NCI-H128 (cell line): ENCODE results near the gene ASB4.
"Not testable (repeated sequence)": the region's sequence is repeated elsewhere in the genome, so short reads cannot be mapped to it uniquely, and the experiment has no call there.

ENCODE experiments used
- DNase-seq: peaks from one replicate; lab custom pipeline; 2025; ENCODE audit not compliant: unreplicated experiment; lab: John Stamatoyannopoulos, UW

Gene ASB4

DNA sequence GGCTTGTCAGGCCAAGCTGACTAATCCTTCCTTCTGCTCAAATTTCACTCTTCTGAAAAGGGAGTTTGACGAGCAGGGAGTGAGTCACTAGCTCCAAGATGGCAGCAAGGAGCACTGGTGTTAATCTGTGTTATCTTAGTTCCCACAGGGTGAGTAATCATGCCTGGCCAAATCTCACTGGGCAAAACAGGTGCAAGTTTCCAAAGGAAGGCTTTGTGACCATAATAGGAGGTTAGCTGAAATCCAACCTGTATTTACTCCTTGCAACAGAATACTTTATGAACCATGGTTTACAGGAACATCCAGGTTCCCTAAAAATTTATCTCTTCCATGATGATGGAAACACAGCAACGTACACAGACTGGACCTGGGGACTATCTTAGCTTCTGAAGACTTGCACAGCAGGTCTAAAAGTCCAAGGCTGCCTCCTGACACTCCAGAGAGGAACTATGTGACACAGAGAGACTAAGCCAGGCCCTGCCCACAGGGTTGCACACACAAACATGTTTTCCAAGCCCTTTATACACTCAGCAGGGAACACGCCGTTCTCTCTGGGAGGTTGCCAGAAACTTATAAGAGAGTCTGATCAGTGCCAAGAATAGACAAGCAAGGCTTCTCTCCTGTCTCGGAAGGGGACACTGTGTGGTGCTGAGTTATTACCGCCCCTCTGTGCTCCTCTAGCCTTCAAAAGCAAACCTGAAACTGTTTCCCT, 64.2 kb downstream of the ASB4 start:
- DNase-seq, result peak; percentile 49

DNA sequence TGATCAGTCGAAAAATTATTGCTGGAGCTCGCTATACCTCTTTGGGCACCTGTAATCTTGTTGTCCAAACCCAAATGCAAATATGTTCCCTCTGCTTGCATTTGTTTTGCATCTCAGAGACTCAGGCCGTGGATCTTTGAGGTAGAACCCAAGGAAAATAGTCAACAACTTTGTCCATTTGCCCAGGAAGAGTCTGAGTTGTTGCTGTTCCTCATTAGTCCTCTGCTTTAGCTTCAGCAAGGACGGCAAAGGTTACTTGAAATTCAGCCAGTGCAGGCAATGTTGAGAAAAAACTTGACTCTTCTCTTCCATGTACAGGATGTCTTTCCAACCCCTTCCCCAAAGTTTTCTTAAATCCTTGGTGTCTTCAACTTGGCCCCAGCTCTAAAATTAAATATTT, 64.8 kb downstream of the ASB4 start:
- DNase-seq, result no peak

DNA sequence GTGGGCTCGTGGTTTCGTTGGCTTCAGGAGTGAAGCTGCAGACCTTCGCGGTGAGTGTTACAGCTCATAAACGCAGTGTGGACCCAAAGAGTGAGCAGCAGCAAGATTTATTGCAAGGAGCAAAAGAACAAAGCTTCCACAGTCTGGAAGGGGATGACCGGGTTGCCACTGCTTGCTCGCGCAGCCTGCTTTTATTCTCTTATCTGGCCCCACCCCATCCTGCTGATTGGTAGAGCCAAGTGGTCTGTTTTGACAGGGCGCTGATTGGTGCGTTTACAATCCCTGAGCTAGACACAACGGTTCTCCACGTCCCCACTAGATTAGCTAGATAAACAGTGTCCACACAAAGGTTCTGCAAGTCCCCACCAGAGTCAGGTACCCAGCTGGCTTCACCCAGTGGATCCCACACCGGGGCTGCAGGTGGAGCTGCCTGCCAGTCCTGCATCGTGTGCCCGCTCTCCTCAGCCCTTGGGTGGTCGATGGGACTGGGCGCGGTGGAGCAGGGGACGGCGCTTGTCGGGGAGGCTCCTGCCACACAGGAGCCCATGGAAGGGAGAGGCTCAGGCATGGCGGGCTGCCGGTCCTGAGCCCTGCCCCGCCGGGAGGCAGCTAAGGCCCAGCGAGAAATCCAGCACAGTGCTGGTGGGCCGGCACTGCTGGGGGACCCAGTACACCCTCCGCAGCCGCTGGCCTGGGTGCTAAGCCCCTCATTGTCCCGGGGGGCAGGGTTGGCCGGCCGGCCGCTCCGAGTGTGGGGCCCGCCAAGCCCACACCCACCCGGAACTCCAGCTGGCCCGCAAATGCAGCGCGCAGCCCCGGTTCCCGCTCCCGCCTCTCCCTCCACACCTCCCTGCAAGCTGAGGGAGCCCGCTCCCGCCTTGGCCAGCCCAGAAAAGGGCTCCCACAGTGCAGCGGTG, 66.5 kb downstream of the ASB4 start:
- not testable (repeated sequence) for DNase-seq

DNA sequence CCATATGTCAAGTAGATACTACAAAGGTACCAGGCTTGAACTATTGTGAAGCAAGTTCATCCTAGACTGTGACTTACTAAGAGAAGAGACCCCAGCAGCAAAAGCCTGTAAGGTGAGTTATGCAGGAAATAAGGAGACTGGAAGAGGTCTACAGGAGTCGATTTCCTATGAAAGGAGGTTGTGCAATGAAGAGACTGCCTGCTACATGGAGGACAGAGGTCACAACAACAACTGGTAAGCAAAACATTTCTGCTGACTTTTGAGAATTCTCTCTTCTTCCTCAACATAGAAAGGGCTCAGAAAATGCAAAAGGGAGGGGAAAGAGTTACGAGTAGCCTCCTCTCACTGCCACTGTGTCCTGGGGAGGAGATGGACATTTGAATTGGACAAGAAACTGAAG, 68.2 kb downstream of the ASB4 start:
- DNase-seq, result no peak

DNA sequence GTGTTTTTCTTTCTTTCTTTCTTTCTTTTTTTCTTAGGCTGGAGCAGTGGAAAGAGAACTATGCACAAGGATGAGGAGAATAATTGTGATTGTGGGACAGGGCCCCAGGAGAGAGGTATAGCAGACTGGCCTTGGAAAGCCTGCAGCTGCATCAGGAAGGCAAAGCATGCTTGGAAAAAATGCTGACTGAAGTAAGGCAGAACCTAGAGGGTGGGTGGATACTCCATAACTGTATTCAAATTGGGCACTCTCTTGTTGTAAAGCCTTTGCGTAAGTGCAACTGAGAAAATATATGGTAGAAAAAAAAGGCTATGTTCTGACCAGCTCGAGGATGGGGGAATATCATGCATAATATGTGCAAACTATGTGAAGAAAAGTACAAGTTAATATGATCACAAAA, 71.0 kb downstream of the ASB4 start:
- DNase-seq, result no peak

DNA sequence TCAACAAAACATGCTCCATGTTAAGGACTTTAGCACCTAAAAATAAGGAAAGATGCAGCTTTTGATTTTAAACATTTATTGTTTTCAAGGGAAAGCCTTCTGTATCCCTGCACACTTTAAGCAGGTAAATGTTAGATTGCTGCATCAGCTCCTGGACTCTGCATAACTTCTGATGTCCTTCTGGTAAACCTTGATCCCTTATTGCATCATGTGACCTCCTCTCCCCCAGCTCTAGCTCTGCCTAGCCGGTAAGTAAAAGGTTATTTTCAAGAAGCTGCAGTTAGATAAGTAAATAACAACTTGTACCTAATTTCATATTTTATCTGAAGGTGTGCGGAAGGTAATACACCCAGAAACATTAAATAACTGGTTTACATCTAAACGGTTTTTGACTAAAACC, 73.1 kb downstream of the ASB4 start:
- DNase-seq, result no peak

DNA sequence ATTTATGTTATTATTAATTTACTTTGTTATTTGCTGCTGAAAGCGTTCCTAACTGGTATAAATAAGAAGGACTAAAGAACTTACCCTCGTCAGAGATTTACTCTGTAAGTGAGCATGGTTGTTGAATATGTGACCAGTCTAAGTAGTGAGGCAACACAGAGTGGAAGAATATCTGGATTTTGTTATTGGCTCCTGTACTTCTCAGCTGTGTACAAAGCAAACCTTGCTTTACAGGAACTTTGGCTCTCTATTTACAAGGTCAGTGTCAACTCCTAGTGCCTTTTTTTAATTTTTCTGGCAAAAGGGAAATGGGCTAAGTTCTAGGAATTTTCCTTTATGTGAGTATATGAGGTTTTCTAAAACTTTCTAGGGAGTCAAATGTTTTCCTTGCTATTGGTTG, 74.9 kb downstream of the ASB4 start:
- no peak for DNase-seq

DNA sequence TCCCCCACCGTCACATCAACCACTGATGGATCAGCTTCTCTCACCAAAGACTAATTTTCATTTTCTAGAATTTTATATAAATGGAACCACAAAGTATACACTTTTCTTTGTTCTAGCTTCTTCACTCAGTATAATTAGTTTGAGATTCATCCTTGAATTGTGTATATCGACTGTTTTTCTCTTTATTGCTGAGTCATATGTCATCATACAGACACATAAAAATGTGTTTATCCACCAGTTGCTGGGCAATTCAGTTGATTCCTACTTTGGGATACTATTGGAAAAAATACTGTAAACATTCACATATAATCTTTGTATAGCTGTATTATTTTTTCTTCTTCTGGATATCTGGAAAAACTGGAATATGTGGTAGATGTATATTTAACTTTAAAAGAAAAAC, 84.0 kb downstream of the ASB4 start:
- no peak for DNase-seq

DNA sequence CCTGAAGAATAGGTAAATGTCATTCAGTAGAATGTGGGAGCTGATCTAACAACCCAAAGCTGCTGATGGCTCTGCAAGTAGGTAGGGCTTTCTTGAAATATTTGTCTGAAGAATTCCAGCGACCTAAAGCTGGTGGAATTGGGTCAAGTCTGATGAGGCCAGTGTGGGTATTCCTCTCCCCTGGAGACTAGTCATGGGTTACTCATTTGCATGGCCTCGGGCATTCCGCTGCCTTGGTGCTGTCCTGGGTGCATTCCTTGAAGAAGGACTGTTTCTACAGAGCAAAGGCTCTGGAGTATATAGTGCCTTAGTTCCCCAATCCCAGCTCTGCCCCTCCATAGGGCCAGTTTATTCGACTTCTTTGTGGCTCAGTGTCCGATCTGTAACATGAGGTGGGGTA, 91.4 kb downstream of the ASB4 start:
- no peak for DNase-seq

DNA sequence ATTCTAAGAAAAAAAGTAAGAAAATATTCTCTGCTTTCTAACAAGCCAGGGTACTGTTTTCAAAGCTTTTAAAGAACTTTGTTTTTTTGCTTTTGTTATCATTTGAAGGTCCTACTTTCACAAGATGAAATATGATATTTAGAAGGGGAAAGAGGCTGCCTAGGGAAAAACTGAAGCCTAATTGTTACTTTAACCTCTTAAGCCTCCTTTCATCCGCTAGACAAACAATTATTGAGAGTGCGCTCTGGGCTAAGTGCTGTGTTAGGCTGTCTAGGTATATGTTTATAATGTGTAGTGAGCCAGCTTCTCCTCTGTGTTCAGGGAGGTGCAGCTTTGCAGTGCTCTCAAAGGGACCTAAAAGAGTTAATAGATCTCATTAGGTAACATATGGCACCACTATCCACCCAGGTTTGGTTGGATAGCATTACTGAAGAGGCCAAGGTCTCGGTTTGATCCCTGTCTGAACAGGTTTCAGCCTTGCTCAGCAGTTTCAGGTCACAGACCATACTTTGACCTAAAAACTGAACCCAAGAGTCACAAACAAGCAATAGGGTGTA, 92.6 kb downstream of the ASB4 start:
- DNase-seq, result peak; percentile 89

DNA sequence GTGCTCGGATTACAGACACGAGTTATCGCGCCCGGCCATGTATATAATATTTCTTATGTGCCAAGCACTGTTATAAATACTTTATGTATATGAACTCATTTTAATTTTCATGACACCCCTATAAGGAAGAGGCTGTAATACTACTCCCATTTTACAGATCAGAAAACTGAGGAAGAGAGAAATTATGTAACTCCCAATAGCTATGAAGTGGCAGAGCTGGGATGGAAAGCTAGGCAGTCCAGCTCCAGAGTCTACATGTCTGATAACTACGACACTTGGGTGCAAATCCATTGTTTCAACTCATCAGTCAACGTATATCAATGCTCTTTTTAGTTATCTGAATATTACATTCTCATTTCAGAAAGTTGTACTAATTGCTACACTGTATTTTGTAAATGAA, 93.6 kb downstream of the ASB4 start:
- no peak for DNase-seq

DNA sequence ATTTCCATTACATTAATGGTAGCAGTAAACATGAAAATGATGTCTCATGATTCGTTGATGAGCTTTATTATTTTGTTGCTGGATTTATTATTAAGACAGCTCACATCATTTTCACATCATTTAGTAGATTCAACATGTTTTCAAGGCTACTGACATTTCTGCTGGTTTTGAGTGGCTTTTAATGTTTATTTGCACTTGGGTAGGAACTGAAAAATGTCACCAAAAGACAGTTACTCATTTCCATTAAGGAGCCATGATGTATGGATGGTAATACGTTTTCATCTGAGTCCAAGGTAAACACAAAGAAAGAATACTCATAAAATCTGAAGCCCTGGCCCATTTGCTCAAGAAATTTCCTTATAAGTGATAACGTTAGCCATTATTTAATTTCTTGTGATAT, 95.7 kb downstream of the ASB4 start:
- no peak for DNase-seq

DNA sequence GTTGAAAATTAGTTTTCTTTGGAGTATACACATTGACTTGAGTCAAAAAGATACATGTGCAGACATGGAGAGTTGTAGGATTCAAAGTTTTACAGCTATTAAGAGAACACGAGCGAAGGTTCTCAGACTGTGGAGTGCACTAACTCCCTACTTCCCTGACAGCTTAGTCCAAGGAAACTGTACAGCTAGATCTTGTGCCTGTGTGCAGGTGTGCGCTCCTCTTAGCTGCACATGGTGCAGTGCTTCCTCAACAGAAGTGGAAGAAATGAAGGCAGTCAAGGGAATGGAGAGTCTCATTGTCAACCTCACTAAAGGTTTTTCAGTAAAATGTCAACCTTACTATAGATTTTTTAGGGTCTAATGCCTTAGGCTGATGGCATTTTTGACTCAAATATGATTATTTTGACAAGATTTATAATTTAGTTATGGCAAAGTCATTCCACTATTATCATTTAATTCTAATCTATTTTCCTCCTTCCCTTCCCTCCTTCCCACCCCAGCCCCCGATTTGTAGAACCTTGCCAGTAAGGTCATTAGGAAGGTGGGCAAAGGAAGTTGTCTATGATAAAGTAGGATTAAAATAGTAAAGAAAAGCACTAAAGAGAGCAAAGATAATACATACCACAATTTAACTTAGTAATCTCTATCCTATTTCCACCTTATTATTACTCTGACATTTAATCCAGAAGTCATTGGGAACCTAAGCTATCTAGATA, 97.0 kb downstream of the ASB4 start:
- no peak for DNase-seq

DNA sequence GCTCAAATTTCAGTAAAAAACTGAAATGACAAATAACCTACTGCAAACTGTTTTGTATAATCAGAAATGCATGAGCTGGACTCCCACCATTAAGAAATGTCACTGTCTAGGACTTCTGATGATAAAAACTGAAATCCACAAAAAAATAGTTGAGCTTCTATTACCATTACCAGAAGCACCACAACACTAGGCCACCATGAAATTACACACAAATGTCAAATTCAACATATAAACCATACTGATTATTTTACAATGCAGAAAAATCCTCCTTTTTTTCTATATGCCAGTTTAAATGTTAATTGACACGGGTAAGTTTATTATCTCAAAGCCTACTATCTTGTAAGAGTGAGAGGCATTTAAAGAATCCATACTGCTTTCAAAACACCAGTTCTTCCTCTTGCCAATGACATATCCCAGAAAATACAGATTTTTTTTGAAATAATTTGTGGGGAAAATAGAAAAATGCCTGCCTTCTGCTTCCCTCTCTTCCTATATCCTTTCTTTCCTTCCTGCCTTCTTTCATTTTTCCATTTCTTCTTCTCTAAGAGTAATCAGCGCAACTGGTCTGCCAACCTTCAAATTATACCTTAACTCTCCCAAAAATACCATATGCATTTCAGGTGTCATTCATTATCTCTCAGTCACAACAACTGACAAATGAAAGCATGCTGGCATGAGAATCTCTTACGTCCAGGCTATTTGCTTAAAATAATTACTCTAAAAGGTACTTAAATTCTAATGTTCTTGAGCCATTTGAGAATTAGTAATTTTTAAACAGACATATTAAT, 98.3 kb downstream of the ASB4 start:
- no peak for DNase-seq

DNA sequence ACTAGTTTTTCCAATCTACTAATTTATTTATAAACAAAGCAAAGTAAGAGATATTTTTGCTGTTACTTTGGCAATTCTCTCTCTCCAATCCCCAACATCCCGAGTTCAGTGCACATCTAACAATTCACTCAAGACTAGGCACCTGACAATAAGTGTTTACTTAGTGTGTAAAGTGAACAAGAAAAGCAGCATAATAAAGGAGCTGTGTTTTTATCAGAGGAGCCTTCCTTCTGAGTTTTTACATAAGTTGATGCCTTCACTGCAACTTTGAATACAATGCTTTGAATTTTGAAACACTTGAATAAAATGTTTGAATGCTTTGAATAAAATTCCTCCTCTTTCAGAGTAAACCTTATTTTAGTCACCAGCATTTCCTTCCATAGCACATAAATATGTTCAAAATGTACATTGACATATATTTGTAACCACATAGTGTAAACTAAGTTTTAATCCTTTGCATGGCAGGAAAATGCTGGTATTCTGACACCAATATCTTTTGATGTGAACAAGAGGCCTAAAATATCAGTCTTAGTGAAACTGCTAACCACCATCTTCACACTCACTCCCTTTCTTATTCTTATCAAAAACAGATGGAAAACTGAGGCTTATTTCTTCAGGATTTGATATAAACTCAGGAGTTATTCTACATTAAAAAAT, 99.2 kb downstream of the ASB4 start:
- no peak for DNase-seq

DNA sequence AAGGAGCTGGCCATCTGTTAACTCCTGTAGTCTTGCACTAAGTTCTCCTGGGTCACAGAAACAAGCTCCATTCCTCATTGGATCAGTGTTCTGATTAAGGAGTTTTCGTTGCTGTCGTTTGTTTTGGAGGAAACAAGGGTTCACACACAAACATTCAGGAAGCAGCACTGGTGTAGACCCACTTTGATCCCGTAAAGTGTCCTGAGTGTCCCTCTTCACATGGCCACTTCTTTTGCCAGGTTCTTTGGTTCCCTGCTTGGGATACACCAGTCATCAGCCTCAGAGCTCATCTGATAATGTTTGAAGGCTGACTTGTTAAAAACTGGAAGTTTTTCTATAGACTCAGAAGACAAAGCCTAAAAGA, 99.7 kb downstream of the ASB4 start:
- no peak for DNase-seq

DNA sequence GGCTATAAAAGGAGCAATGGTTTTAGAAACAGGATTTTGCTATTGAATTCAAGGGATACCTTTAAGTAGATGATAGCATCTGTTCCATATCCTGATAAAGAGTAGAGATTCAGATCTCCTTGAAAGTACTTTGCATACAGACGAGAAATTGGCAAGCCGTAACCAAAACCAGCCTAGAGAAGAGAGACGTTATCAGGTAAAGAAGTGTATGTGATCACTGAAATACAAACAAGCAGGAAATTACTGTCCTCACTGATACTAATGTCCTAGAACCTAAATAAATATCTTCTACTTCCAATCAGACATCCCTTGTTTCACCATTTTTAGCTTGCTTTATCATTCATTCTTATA, 101.2 kb downstream of the ASB4 start:
- DNase-seq, result no peak

DNA sequence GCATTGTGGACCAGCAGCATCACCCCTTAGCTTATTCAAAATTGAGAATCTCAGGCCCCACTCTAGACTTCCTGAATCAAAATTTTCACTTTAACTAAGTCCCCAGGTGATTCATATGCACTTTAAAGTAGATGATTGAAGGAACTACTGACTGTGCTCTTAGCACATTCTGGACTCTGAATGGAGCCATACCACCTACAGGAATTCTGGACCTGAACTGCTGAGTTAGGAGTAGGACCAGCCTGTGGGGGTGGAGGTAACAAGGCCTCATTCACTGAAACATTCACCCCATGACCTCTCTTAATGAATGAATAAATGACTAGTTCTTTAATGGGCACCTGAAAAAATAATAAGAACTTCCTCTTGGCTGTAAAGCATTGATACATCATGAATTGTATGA, 103.3 kb downstream of the ASB4 start:
- no peak for DNase-seq

DNA sequence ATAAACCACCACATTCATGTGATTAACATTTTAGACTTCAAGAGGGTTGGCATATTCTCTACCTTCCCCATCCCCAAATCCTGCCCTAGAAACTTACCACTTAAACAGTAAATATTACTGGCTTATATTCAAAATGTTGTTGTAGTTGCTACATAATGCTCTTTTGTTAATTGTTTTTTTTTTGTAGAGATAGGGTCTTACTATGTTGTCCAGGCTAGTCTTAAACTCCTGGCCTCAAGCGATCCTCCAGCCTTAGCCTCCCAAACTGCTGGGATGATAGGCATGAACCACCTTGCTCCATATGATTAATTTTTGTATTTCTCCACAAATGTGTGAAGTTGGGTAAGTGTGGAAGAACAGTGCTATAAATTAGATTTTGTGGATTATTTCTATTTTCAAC, 104.0 kb downstream of the ASB4 start:
- no peak for DNase-seq
